HepG2 (cell line): Measurements from ENCODE around the gene TXNL4A. TPM values are rescaled to one million over a fixed set of nuclear protein-coding genes. Genes with fewer than 3 reads are reported as not detected.

ENCODE experiments used
- AGO2 ChIP-seq: fragments of 200-400 bp; formaldehyde crosslinking; optimal IDR thresholded peaks from 2 replicates; pipeline ENCODE3; 2017; ENCODE audit warnings: mild to moderate bottlenecking, low read depth, low read length, moderate library complexity
- CCAR2 ChIP-seq: fragments of 200-400 bp; formaldehyde crosslinking; optimal IDR thresholded peaks from 2 replicates; pipeline ENCODE3; 2018; ENCODE audit warnings: low read depth, mild to moderate bottlenecking, low read length, moderate library complexity
- FOXA1 ChIP-seq, 2 experiments: fragments of 450-650 bp in 1 of 2; sonication (generic) in 1 of 2; formaldehyde crosslinking in 1 of 2; IDR thresholded peaks; 2 replicates each; pipeline versions ENCODE4 v1.4.0 to v1.6.1; 2016 to 2020; ENCODE audit warnings: missing genetic modification reagents in 1 of 2
- GATAD2A ChIP-seq: IDR thresholded peaks from 2 replicates; pipeline ENCODE4 v1.6.1; 2016
- HDAC1 ChIP-seq: sonication (generic); formaldehyde crosslinking; IDR thresholded peaks from 2 replicates; pipeline ENCODE4 v1.5.1; 2020; ENCODE audit warnings: mild to moderate bottlenecking, missing genetic modification reagents
- HOXA3 ChIP-seq: sonication (generic); formaldehyde crosslinking; IDR thresholded peaks from 2 replicates; pipeline ENCODE4 v1.5.0; 2020; ENCODE audit warnings: missing genetic modification reagents
- MAFF ChIP-seq: IDR thresholded peaks from 2 replicates; pipeline ENCODE4 v1.6.1; 2011; ENCODE audit warnings: low read depth, low read length, improper control_type of control experiment
- NR2F6 ChIP-seq, 2 experiments: IDR thresholded peaks; 2 replicates each; pipeline ENCODE4 v1.6.1; 2016; ENCODE audit warnings: antibody characterized with exemption in 1 of 2, mild to moderate bottlenecking in 1 of 2
- PRPF4 ChIP-seq: fragments of 200-400 bp; formaldehyde crosslinking; IDR thresholded peaks from 2 replicates; pipeline ENCODE4 v1.6.1; 2016; ENCODE audit warnings: low read length, low read depth; ENCODE audit not compliant: poor library complexity, severe bottlenecking
- SPEN ChIP-seq: sonication (generic); formaldehyde crosslinking; IDR thresholded peaks from 2 replicates; pipeline ENCODE4 v1.5.1; 2020; ENCODE audit warnings: low read depth, mild to moderate bottlenecking, missing genetic modification reagents
- STAG1 ChIP-seq: sonication (generic); formaldehyde crosslinking; IDR thresholded peaks from 2 replicates; pipeline ENCODE4 v1.4.0; 2020; ENCODE audit warnings: missing genetic modification reagents
- TBX3 ChIP-seq: fragments of 450-650 bp; IDR thresholded peaks from 2 replicates; pipeline ENCODE4 v1.6.1; 2017; ENCODE audit warnings: antibody characterized with exemption, mild to moderate bottlenecking, inconsistent platforms, borderline replicate concordance
- TCF12 ChIP-seq, 2 experiments: fragments of 450-650 bp in 1 of 2; sonication (generic) in 1 of 2; formaldehyde crosslinking in 1 of 2; IDR thresholded peaks; 2 replicates each; pipeline versions ENCODE4 v1.6.1 to v1.8.0; 2017 to 2022; ENCODE audit warnings: antibody characterized with exemption in 1 of 2, mild to moderate bottlenecking in 1 of 2, missing genetic modification reagents in 1 of 2, moderate library complexity in 1 of 2
- TCF7 ChIP-seq: sonication (generic); IDR thresholded peaks from 2 replicates; pipeline ENCODE4 v1.6.1; 2016; ENCODE audit warnings: antibody characterized with exemption, low read depth
- THYN1 ChIP-seq: sonication (generic); formaldehyde crosslinking; IDR thresholded peaks from 2 replicates; pipeline ENCODE4 v1.8.1; 2023; ENCODE audit warnings: low read depth, mild to moderate bottlenecking, moderate library complexity, missing genetic modification reagents, borderline replicate concordance
- TOPORS ChIP-seq: sonication (generic); formaldehyde crosslinking; IDR thresholded peaks from 2 replicates; pipeline ENCODE4 v1.8.0; 2023; ENCODE audit warnings: mild to moderate bottlenecking, missing genetic modification reagents
- ZBTB21 ChIP-seq: sonication (generic); formaldehyde crosslinking; IDR thresholded peaks from 2 replicates; pipeline ENCODE4 v1.4.0; 2020; ENCODE audit warnings: missing genetic modification reagents
- ZMYM4 ChIP-seq: sonication (generic); formaldehyde crosslinking; IDR thresholded peaks from 2 replicates; pipeline ENCODE4 v1.8.1; 2023; ENCODE audit warnings: mild to moderate bottlenecking, missing genetic modification reagents
- ZNF142 ChIP-seq: sonication (generic); formaldehyde crosslinking; IDR thresholded peaks from 2 replicates; pipeline ENCODE4 v1.4.0; 2020; ENCODE audit warnings: missing genetic modification reagents
- ZNF205 ChIP-seq: IDR thresholded peaks from 2 replicates; pipeline ENCODE4 v1.6.1; 2018; ENCODE audit warnings: missing biosample characterization, missing genetic modification reagents
- ZNF317 ChIP-seq: sonication (generic); formaldehyde crosslinking; IDR thresholded peaks from 2 replicates; pipeline ENCODE4 v1.5.0; 2020; ENCODE audit warnings: mild to moderate bottlenecking, missing genetic modification reagents
- ZNF354B ChIP-seq: sonication (generic); formaldehyde crosslinking; IDR thresholded peaks from 2 replicates; pipeline ENCODE4 v1.8.0; 2022; ENCODE audit warnings: mild to moderate bottlenecking, missing genetic modification reagents
- ZNF589 ChIP-seq: sonication (generic); formaldehyde crosslinking; conservative IDR thresholded peaks from 2 replicates; pipeline ENCODE4 v1.8.0; 2022; ENCODE audit warnings: mild to moderate bottlenecking, moderate library complexity, missing genetic modification reagents
- ZNF788 ChIP-seq: sonication (generic); formaldehyde crosslinking; IDR thresholded peaks from 2 replicates; pipeline ENCODE4 v1.5.0; 2020; ENCODE audit warnings: mild to moderate bottlenecking, missing genetic modification reagents, borderline replicate concordance
- polyA plus RNA-seq, 8 experiments: library from polyadenylated mRNA; depleted of rRNA in 3 of 8; stranded (reverse) in 7 of 8; unstranded in 1 of 8; fragments of >200 nt; fragmentation: Illumina TruSeq in 4 of 8; extraction: Trizol in 4 of 8; gene quantifications; 2 replicates each; pipeline versions ENCODE4 v1.2.1 to v1.2.3, GENCODE V29; 2011 to 2016; ENCODE audit warnings: low read depth in 4 of 8, missing spikeins in 1 of 8, mixed read lengths in 1 of 8; ENCODE audit not compliant: insufficient read depth in 1 of 8
- total RNA-seq, 5 experiments: library from RNA; depleted of rRNA; stranded (reverse); fragments of >200 nt; fragmentation: Illumina TruSeq; extraction: Trizol; gene quantifications; 2 replicates each; pipeline ENCODE4 v1.2.3, GENCODE V29; 2016; ENCODE audit warnings: low read depth in 1 of 5
- TF ChIP-seq, protein P1 (sequence below): IDR thresholded peaks from 2 replicates; pipeline ENCODE4 v1.6.1; 2016; ENCODE audit warnings: missing genetic modification reagents, missing compliant biosample characterization
- TF ChIP-seq, protein P2 (sequence below): sonication (generic); formaldehyde crosslinking; IDR thresholded peaks from 2 replicates; pipeline ENCODE4 v1.8.1; 2023; ENCODE audit warnings: mild to moderate bottlenecking, moderate library complexity, missing genetic modification reagents

Gene TXNL4A
- total and polyA plus RNA-seq, 2 of the 13 experiments (the other 11 are each of a cell fraction or from before 2014, with no cell fraction given): 172 to 202 TPM

DNA sequence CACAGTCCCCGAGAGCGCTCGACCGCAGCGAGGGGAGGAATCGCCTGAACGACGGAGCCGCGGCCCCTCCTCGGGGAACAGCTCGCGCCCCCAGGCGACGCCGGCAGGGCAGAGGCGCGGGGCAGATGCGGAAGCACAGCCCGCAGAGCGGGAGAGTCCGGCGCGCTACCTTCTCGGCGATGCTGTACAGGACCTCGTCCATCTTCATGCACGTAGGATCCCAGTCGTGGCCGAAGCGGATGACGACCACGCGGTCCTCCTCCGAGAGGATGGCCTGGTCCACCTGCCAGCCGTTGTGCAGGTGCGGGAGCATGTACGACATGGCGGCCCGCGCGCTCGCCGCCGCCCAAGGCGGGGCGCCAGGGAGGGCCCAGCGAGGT is 302 bp downstream of the TXNL4A start (continued):
- TF ChIP-seq ZNF142 (CRISPR knock-in tag) (peak; percentile 93), TCF7 (no peak), FOXA1 (IDR thresholded peaks at IDR 0.05) (no peak), FOXA1 (CRISPR knock-in tag; IDR thresholded peaks at IDR 0.05) (no peak), SPEN (CRISPR knock-in tag) (0 out of 2 replicates have a peak, but pooled peaks have one; percentile 21), ZMYM4 (0 out of 2 replicates have a peak, but pooled peaks have one; percentile 39), ZNF317 (CRISPR knock-in tag) (no peak), THYN1 (CRISPR knock-in tag) (no peak), AGO2 (peak; percentile 44), ZNF788 (CRISPR knock-in tag) (no peak), PRPF4 (no peak), NR2F6 (IDR thresholded peaks at IDR 0.05) (no peak), NR2F6 (CRISPR knock-in tag; IDR thresholded peaks at IDR 0.05) (0 out of 2 replicates have a peak, but pooled peaks have one; percentile 9), ZNF205 (CRISPR knock-in tag) (no peak; the same call in 1 of the 2 replicates), ZBTB21 (CRISPR knock-in tag) (no peak), TBX3 (no peak), MAFF (no peak), ZNF354B (CRISPR knock-in tag) (no peak), CCAR2 (no peak), STAG1 (CRISPR knock-in tag) (peak; percentile 51), ZNF589 (CRISPR knock-in tag) (no peak), GATAD2A (CRISPR knock-in tag) (no peak), HOXA3 (CRISPR knock-in tag) (no peak), HDAC1 (CRISPR knock-in tag) (peak; percentile 47; the same call in 1 of the 2 replicates), TOPORS (CRISPR knock-in tag) (0 out of 2 replicates have a peak, but pooled peaks have one; percentile 48), TCF12 (IDR thresholded peaks at IDR 0.05) (no peak), TCF12 (CRISPR knock-in tag; IDR thresholded peaks at IDR 0.05) (no peak; the same call in 1 of the 2 replicates)
- TF ChIP-seq, protein P1, sequence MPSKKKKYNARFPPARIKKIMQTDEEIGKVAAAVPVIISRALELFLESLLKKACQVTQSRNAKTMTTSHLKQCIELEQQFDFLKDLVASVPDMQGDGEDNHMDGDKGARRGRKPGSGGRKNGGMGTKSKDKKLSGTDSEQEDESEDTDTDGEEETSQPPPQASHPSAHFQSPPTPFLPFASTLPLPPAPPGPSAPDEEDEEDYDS (CRISPR knock-in tag): no peak
- TF ChIP-seq, protein P2, sequence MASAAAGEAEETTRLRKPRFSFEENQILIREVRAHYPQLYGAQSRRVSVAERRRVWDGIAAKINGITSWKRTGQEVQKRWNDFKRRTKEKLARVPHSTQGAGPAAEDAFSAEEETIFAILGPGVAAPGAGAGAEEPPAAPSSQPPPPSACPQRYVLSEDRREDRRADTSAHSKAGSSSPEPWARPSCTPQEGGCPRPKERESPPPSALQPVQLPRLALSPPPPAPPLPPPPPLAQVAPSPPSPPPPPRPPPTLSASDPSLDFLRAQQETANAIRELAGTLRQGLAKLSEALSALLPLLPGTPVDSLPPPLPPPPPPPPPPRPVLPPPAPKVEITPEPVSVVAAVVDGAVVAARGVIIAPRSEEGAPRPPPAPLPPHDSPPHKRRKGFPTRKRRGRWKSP (CRISPR knock-in tag): no peak
